ENCODE data around the gene DLX6. TPM values are rescaled to one million over a fixed set of nuclear protein-coding genes. Genes with fewer than 3 reads are reported as not detected.

The DLX6 gene
- total RNA-seq, 1 experiment from 2014 or later: not detected

DNA sequence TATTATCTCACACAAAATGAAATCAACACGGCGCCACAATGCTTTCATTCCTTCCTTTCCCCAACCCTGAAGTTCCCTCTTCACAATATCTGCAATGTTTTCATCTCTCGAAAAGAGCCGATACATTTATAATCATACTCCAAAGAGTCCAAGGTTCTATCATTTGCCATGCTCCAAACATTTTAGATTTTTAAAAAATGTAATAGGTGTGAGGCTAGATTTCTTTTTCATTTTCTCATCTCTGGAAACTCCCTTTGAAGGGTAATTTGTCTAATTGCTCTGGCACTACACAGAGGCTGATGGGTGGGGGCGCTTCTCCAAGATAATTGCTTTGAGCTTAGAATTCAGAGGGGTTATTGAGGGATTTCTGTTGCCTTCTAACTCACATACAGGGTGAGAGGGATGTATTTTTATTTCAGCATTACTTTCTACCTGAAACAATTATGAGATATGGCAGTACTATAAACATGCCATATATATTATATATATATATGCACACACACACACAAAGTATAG is 14.4 kb downstream of the DLX6 start:
- BruUV-seq (replicated peaks): no TSS peak
- Histone ChIP-seq H3K27ac (no peak overlapping the region), H2AFZ (no peak overlapping the region), H3K4me2 (no peak overlapping the region), H3K4me3 (no peak overlapping the region), H3K79me2 (ENCODE audit: low read depth) (no peaks in the 10 kb centered on the region), H3K4me1 (replicated peaks; ENCODE audit: insufficient read depth) (no peaks in the 10 kb centered on the region), H3K9me2 (ENCODE audit: insufficient read depth) (no peaks in the 10 kb centered on the region), H3K27me3 (ENCODE audit: insufficient read depth, low read depth) (peaks cover 25% of the 10 kb centered on the region), H3F3A (ENCODE audit: insufficient read depth, low read depth) (no peaks in the 10 kb centered on the region), H3K9me3 (ENCODE audit: insufficient read depth, low read depth) (no peaks in the 10 kb centered on the region), H3K36me3 (ENCODE audit: low read depth) (no peaks in the 10 kb centered on the region), H4K20me1 (ENCODE audit: insufficient read depth) (no peaks in the 10 kb centered on the region)
- no peak for DNase-seq
- ChIA-PET POLR2A (ENCODE audit: unreplicated experiment) (no interaction called here), CTCF (no interaction called here)
- intact Hi-C loops (cut with micrococcal nuclease; ENCODE audit: unreplicated experiment): no loop called here
- TF ChIP-seq EZH2 (IDR thresholded peaks at IDR 0.05; ENCODE audit: low read depth): no peak
- TF ChIP-seq, protein P1, sequence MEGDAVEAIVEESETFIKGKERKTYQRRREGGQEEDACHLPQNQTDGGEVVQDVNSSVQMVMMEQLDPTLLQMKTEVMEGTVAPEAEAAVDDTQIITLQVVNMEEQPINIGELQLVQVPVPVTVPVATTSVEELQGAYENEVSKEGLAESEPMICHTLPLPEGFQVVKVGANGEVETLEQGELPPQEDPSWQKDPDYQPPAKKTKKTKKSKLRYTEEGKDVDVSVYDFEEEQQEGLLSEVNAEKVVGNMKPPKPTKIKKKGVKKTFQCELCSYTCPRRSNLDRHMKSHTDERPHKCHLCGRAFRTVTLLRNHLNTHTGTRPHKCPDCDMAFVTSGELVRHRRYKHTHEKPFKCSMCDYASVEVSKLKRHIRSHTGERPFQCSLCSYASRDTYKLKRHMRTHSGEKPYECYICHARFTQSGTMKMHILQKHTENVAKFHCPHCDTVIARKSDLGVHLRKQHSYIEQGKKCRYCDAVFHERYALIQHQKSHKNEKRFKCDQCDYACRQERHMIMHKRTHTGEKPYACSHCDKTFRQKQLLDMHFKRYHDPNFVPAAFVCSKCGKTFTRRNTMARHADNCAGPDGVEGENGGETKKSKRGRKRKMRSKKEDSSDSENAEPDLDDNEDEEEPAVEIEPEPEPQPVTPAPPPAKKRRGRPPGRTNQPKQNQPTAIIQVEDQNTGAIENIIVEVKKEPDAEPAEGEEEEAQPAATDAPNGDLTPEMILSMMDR (conservative IDR thresholded peaks at IDR 0.05): no peak

DNA sequence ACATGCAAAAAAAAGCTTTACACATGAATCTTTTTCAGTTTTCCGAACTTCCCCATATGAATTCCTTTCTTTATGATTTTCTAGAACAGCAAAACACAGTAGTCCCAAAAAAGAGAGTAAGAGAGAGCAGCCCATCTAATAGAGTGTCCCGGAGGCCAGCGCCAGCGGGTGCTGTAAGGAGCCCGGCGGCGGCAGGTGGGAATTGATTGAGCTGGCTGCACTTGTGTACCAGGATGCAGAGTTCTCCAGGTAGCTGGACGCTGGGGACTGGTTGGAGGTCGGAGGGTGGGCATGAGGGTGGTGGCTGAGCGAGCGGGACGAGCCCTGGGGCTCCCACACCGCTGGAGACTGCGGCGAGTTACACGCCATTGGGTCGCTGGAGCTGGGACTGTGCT is 15.2 kb downstream of the DLX6 start:
- Histone ChIP-seq H3K4me2 (no peak overlapping the region), H3K4me3 (no peak overlapping the region), H3K27me3 (ENCODE audit: insufficient read depth, low read depth) (peaks cover 18% of the 10 kb centered on the region; the same call in 1 of the 2 replicates), H4K20me1 (ENCODE audit: insufficient read depth) (no peaks in the 10 kb centered on the region), H3K9me3 (ENCODE audit: insufficient read depth, low read depth) (no peaks in the 10 kb centered on the region), H2AFZ (no peak overlapping the region), H3K36me3 (ENCODE audit: low read depth) (no peaks in the 10 kb centered on the region), H3K79me2 (ENCODE audit: low read depth) (no peaks in the 10 kb centered on the region), H3K9me2 (ENCODE audit: insufficient read depth) (no peaks in the 10 kb centered on the region), H3K27ac (no peak overlapping the region), H3F3A (ENCODE audit: insufficient read depth, low read depth) (no peaks in the 10 kb centered on the region), H3K4me1 (replicated peaks; ENCODE audit: insufficient read depth) (no peaks in the 10 kb centered on the region)
- TF ChIP-seq EZH2 (IDR thresholded peaks at IDR 0.05; ENCODE audit: low read depth): no peak
- TF ChIP-seq, protein P1 (conservative IDR thresholded peaks at IDR 0.05): no peak
- ChIA-PET CTCF (no interaction called here), POLR2A (ENCODE audit: unreplicated experiment) (no interaction called here)
- DNase-seq: no peak
- intact Hi-C loops (cut with micrococcal nuclease; ENCODE audit: unreplicated experiment): no loop called here
- no TSS peak for BruUV-seq (replicated peaks)

DNA sequence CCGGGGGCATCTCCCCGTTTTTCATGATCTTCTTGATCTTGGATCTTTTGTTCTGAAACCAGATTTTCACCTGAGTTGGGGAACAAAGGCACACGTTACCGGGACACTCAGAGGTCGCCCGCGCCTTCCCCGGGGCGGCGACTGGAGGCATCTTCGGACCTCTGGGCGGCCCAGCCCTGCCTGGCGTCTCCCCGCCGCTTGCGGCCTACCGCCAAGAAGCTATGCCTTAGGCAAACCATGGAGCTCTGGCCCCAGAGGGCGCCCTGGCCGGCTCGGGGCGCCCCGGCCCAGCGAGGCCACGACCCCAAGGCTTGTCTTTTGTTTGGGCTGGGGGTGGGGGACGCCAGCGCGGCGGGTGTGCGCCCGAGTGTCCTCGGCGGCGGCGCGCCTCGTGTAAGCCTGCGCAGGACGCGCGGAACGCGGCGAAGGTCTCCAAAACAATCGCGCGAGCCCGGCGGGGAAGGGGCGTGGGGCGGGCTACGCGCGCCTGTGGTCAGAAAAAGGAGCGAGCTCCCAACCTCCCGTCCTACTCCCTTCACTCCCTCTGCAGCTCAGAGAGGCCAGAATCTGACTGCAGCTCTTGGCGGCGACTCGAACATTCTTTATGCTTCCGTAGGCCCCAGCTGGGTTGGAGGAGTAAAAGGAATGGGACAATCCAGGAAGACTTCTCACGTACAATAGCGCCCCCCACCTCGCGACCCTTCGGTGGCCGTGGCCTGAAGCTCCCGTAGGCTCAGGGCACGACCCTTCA is 15.8 kb downstream of the DLX6 start:
- Histone ChIP-seq H3K4me2 (no peak overlapping the region), H3K4me3 (no peak overlapping the region), H3K4me1 (replicated peaks; ENCODE audit: insufficient read depth) (no peaks in the 10 kb centered on the region), H2AFZ (no peak overlapping the region), H3F3A (ENCODE audit: insufficient read depth, low read depth) (no peaks in the 10 kb centered on the region), H3K9me3 (ENCODE audit: insufficient read depth, low read depth) (no peaks in the 10 kb centered on the region), H3K9me2 (ENCODE audit: insufficient read depth) (no peaks in the 10 kb centered on the region), H3K27ac (no peak overlapping the region), H3K36me3 (ENCODE audit: low read depth) (no peaks in the 10 kb centered on the region), H3K79me2 (ENCODE audit: low read depth) (no peaks in the 10 kb centered on the region), H4K20me1 (ENCODE audit: insufficient read depth) (no peaks in the 10 kb centered on the region), H3K27me3 (ENCODE audit: insufficient read depth, low read depth) (peaks cover 18% of the 10 kb centered on the region; the same call in 1 of the 2 replicates)
- no TSS peak for BruUV-seq (replicated peaks)
- intact Hi-C loops (cut with micrococcal nuclease; ENCODE audit: unreplicated experiment): no loop called here
- TF ChIP-seq, protein P1 (conservative IDR thresholded peaks at IDR 0.05): no peak
- no peak for TF ChIP-seq EZH2 (IDR thresholded peaks at IDR 0.05; ENCODE audit: low read depth)
- DNase-seq: no peak
- ChIA-PET CTCF (no interaction called here), POLR2A (ENCODE audit: unreplicated experiment) (no interaction called here)
